GM21723 (cell line): ENCODE measurements around the gene TEK.
"Not testable (repeated sequence)": the region's sequence is repeated elsewhere in the genome, so short reads cannot be mapped to it uniquely, and the experiment has no call there.

Source experiments
- ATAC-seq: cut with Tn5 transposase; IDR thresholded peaks from one replicate; pipeline ENCODE4 v1.9.1; 2021; ENCODE audit warnings: mild to moderate bottlenecking, moderate library complexity; ENCODE audit not compliant: unreplicated experiment

Gene TEK

DNA sequence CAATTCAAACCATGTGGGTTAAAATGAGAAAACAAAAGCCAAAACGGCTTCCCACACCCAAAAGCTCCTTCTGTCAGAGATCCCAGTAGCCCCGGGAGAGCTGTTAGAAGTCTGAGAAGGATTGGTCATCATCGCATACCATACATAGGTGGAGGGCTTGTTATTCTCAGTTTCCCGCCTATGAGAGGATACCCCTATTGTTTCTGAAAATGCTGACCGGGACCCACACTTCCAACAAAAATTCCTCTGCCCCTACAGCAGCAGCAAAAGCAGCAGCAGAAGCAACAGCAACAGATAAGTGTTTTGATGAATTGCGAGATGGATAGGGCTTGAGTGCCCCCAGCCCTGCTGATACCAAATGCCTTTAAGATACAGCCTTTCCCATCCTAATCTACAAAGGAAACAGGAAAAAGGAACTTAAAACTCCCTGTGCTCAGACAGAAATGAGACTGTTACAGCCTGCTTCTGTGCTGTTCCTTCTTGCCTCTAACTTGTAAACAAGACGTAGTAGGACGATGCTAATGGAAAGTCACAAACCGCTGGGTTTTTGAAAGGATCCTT, at the start of gene TEK:
TSS of gene TEK (plus strand) at position 245 of the 561 bp plus-strand sequence. CDS start 366 bp downstream, outside the sequence.
- no peak for ATAC-seq

DNA sequence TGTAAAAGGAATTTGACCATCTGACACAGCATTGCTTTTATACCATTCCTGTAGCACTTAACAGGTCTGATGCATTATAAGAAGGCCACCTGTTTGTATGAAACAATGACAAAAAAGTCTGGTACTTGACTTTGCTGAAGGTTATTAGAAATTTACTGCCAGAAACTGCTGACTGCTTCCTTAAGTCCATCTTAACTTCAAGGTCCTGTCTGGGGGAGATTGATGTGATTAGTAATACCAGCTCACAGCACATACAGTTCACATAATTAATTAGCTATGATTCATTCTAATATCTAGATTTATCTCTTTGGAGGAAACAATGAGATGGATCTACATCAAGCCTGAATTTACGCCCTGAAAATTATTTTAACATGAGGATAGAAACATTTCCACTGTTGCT, 49.6 kb upstream of the TEK start:
- ATAC-seq, result no peak

DNA sequence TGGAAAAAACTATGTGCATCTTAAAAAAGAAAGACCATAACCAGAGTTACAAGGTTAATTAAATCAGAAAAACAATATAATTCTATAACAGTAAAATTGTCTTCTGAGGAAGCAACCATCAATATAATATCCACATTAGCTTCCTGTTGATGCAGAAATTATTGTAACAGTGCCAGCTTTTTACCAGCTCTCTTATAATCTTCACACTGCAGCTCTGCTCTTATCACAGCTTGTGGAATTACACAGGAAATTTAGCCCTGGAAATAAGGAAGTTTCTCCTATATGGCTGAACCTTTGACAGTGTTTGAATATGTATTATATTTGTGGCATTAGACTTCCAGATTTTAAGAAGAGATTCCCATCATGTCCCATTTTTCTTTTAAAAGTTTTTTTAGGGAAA, 49.1 kb upstream of the TEK start:
- no peak for ATAC-seq

DNA sequence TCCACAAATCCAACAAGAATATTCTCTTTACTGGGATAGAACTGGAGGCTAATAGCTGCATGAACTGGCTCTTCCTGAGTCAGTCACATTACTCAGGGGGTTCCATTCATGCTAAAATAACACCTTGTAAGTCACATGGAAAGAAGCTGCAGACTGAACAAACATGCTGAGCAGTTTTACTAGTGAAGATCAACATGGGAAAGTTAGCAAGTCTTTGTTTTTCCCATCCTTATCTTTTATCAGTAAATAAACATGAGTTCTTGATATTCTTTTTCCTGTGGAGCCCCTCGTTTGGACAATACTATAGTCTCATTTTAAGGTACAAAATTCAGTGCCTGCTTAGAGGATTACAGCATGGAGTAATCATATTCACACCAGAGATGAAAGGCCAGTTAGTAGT, 43.7 kb upstream of the TEK start:
- no peak for ATAC-seq

DNA sequence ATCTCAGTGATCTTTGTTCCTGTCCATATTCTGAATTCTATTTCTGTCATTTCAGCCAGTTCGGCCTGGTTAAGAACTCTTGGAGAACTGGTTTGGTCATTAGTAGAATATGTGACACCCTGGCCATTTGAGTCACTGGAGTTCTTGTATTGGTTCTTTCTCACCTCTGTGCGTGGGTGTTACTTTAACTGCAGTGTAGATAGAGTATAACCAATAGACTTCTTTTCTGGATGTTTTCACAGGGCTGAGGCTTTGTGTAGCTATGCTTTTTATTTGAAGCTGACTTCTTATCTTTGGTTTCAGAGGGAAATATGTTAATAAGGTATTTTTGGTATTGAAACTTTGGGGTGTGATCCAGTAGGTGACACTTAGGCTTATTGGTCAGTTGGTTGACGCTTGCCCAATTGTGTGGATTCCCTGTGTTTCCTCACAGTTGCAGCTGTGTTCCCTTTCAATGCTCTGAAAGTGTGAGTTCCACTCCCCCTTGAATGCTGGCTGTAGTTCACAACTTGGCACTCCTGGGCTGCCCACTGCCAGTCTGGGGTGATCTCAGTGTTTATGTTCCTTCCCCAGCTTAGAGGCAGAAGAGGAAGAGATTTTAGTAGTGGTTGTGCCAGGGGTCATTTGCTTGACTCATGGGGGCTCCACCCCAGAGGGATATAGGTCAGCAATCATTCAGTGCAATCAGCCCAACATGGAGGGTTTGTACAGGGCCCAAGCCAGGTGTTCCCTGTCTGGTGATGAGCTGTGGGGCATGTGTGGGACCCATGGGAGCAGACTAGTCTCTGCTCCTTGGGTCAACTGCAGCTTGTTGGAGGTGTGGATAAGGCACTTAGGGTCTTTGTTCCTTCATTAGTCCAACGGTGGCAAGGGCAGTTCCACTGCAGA, 34.9 kb upstream of the TEK start:
- no peak for ATAC-seq

DNA sequence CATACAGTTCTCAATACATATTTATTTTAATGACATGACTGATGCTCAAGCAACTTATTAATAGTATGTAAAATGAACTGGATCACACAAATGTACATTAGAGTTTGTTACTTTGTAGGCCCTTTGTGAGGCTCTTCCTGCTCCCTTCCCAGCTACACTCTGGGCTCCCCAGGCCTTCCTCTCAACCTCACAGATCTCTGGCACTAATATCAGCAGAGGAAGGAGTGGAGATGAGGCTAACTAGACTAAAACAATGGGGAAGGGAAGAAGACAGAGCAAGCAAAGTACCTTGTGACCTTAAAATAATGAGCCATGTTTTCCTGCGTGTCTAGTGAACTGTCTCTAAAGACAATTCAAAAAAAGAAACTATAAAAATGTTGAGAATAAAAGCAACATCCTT, 30.3 kb upstream of the TEK start:
- no peak for ATAC-seq

DNA sequence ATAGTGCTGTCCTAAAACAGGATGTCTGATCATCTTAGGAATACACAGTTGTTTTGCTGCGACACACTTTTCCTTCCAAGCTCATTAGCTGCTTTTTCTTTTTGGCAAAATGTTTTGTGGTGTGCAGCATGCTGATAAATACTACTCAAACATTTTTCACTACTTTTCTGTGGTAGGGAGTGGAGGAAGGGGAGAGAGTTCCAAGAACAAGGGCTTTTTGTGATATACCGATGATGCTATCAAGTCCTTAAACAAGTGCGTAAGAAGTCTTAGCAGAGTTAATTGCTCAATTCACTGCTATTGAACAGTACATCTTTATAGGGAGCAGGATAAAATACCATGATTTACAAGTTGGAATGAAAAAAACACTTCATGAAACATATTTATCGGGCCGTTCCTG, 23.6 kb upstream of the TEK start:
- no peak for ATAC-seq

DNA sequence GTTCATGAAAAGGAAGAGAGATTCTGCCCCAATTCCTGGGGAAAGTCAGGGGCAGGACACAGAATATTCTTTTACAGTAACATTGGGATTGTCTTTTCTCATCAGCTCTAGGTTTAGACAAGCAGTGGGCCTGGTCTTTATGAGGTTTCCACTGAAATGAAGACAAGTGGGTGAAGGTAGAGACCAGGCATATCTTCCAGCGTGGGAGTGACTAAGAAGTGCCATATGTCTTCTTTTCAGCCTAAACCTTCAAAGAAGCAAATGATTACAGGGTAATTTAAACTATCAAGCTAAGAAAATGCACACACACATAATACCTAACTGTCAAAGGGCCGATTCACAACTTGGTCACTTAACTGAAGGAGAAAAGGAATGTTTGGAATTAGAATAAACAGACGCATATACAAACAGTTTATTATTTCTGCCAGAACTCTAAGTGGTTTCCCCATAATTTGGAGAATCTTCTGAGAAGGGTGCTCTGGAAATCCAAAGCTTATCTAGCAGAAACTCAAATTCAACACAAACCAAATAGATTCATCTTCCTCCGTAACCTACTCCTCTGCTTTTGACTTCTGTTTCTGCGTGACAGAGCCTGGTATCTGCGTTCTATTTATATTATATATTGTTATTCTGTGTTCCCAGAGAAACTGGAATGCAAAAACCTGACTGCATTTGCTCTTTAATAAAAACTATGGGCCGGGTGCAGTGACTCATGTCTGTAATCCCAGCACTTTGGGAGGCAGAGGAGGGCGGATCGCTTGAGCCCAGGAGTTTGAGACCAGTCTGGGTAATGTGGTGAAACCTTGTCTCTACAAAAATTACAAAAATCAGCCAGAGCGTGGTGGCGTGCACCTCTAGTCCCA, 22.0 kb upstream of the TEK start:
- no peak for ATAC-seq

DNA sequence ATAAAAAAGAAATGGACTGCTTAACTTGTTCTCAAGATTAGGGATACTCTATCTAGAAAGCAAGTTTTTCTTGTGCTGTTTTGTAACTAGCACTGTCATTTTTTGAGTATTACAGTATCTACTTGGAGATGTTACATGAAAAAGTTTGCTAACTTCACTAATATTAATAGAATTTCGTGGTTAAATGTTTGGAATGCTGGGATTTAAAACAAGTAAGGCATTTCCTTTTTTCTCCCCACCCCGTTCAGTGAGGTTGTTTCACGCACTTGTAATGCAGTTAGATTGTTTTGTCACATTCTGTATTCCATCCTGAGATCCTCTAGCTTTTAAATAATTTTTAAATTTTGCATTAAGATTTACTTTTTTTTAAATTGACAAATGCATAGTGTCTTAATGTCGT, 20.0 kb upstream of the TEK start:
- ATAC-seq, result no peak

DNA sequence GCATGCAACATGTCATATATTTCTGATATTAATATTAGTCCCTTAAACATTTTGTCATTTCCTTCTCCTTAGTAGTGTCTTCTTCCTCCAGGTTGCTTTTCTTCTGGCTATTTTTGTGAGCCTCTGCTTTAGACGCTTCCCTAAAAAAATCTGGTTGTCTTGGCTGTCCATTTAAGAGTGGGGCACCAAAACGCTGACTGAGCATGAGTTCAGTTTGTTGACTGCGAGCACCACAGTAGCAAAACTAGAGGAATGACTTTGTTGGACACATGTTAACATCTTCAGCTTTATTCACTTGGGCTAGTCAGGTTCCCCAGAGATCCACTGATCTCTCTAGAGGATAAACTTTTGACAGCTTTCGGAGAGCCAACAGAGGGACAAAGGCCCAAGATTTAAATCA, 19.3 kb upstream of the TEK start:
- ATAC-seq, result no peak

DNA sequence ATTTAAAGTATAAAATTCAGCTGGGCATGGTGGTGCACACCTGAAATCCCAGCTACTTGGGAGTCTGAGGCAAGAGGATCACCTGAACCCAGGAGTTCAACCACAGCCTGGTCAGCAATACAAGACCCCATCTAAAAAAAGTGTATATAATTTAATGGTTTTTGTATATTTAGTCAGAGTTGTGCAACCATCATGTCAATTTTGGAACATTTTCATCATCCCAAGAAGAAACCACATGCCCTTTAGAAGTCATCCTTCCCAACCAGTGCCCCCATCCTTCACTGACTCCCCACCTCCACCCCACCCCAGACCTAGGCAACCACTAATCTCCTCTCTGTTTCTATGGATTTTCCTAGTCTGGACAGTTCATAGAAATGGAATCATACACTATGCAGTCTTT, 18.8 kb upstream of the TEK start:
- no peak for ATAC-seq

DNA sequence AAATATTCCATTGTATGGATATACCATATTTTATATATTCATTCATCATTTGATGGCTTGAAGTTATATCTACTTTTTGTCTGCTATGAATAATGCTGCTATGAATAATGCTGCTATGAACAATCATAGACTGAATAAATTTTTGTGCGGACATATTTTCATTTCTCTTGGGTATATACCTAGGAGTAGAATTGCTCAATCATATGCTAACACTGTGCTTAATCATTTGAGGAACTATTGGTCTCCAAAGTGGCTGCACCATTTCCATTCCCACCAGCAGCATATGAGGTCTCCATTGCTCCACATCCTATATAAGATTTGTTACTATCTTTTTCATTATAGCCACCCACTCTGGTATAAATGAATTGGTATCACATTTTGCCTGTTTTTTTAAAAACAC, 18.3 kb upstream of the TEK start:
- ATAC-seq, result no peak

DNA sequence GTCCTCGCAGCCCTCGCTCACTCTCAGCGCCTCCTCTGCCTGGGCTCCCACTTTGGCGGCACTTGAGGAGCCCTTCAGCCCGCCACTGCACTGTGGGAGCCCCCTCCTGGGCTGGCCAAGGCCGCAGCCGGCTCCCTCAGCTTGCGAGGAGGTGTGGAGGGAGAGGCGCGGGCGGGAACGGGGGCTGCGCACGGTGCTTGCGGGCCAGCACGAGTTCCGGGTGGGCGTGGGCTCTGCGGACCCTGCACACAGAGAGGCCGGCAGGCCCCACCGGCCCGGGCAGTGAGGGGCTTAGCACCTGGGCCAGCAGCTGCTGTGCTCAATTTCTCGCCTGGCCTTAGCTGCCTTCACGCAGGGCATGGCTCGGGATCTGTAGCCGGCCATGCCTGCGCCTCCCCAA, 16.5 kb upstream of the TEK start:
- ATAC-seq, result not testable (repeated sequence)

DNA sequence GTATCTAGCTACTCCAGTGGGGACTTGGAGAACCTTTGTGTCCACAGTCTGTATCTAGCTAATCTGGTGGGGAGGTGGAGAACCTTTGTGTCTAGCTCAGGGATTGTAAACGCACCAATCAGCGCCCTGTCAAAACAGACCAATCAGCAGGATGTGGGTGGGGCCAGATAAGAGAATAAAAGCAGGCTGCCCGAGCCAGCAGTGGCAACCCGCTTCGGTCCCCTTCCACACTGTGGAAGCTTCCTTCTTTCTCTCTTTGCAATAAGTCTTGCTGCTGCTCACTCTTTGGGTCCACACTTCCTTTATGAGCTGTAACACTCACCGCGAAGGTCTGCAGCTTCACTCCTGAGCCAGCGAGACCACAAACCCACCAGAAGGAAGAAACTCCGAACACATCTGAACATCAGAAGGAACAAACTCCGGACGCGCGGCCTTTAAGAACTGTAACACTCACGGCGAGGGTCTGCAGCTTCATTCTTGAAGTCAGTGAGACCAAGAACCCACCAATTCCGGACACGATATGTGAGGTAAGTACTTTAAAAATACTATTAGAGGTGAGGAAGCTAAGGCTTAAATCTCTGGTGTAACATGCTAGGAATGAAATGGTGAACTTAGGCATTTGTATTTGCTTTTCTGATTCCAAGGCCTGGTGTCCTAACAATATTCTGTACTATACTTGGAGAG, 15.5 kb upstream of the TEK start:
- ATAC-seq, result not testable (repeated sequence)

DNA sequence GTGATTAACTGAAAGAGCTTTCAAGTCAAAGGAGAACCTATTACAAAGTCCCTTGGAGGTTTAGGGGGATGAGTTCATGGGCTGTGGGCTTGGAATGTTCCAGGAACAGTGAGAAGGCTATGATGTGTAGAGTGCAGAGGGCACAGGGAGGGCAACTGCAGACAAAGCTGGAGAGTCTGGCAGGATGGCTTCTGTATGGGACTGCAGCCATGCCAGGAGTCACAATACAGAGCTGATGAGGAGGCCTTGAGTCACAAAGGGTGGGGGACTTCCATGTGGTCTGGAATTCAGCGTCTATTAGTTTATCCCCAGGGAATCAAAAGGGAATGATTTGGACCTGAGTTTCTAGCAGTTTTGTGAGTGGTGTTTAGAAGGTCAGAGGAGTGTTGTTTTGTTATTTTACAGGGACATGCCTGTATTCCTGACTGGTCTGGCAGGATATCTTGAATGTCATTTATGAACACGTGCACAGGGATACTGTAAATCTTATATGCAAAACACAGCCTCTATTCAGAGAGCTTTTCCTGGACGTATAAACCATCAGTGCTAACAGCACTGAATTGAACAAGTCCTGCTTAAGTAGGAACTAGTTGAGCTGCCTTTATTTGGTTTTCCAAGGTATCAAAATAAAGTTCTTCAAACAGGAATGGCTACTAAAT, 14.3 kb upstream of the TEK start:
- ATAC-seq, result no peak

DNA sequence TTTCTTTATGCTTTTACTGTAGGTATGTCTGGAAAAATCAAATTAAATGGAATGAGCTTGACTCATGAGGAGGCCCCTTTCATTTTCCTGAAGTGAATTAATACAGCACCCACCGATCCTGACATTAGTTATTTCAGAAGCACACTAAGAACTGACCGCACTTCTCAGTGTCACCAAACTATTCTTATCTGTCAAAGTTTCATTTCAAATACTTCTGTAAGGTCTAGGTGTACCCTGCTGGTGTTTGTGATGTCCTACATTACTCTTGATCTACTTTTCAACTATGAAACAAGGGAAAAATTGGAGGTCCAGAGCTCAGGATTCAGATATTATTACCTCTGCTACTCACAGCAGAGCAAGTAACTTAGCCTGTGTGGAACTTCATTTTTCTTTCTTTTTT, 1.8 kb upstream of the TEK start:
- ATAC-seq, result no peak

DNA sequence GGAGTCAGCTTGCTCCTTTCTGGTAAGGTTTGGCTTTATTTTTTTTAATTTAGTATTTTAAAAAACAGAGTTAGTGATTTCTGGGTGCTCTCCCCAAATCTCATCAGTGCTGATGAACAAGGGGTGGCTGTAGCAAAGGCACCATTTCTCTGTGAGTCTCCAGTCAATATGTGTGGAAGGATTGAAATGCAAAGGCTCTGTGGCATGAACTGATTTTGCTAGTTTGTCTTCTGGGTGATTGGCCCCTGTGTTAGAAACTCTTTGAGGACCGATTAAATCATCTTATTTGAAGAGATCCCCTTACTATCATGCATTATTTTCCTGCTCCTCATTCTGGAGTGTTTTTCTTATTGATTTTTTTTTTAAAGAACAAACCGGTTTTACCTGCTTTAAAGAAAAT, 596 bp downstream of the TEK start:
- ATAC-seq, result no peak

DNA sequence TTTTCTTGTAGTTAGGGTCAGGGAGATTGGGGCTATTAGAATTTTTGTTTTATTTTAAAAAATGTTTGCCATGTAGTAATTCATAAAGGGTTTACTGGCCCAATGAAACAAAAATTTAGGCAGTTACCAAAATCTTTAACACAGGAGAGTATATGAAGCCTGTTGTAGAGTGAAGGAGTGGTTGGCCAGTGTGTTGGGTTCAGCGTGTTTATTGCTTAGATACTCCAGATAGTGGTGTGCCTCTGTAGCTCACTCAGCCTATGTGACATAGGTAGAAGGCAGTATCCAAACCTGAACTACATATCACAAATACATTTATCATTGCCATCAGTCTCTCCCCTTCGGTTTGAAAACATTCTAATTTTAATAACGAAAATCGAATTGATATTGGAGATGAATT, 1.2 kb downstream of the TEK start:
- ATAC-seq, result no peak

DNA sequence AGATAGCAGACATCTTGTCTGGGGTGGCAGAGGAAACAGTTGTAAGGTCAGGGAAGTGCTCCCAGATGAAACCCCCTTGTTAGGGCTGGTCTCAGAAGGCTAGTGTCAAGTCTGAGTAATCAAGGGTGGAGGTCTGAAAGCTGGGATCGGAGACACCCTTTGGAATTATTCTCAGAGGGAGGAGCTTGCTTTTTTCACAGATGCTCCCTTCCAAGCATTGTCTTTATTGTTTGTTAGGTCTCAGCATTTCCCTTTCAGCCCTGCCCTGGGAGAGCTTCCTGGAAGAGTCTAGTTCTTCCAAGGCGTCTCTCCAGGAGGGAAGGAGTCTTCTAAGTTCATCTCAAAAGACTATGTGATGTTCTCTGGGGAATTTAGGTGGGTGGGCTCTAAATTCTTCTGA, 3.2 kb downstream of the TEK start:
- no peak for ATAC-seq

DNA sequence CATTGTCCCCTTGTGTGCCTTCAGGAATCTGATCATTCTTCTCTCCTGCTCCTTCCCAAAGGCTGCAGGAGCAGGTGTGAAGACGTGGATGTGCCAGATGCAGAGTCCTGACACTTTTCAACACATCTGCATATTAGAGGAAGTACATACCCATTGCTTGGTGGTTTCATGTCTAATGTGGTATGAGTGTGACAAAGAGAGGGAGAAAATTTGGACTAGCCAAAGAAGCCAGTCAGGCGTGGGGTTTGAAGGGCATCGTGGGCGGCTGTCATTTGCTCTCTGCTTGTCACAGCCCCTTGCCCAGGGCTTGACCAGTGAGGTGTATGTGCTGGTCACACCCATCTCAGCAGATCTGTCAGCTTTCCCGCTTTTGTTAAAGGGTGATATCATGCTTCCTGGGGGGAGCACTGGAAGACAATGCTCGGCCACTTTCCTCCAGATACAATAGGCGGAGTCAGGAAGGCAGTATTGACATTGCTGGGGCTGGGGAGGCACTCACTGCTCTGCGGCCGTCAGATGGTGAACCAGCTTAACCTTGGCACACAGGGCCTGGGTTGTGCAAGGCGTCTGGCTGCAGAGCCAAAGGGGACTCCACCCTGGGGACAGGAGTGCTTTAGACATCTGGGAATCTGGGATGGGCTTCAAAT, 8.6 kb downstream of the TEK start:
- no peak for ATAC-seq
